HepG2 (cell line): ENCODE results near the gene KCNMA1. TPM values are rescaled to one million over a fixed set of nuclear protein-coding genes. Genes with fewer than 3 reads are reported as not detected.

ENCODE experiments used
- ATAC-seq: fragments of 200-7000 bp; cut with Tn5 transposase; 3 replicates; pipeline ENCODE4 v1.9.1; 2020; ENCODE audit warnings: mild to moderate bottlenecking, moderate library complexity
- BruUV-seq: library from RNA; stranded (reverse); fragments of 400-500 nt; replicated peaks from 2 replicates; lab custom pipeline; 2021; lab: Mats Ljungman, UMichigan
- CTCF ChIA-PET: fragments of 300-600 bp; formaldehyde crosslinking; extraction: SDS; loops from one replicate; lab custom pipeline; 2021; ENCODE audit warnings: low total read pairs, inconsistent platforms, low intra/inter-chr PET ratio; lab: Yijun Ruan, JAX
- POLR2A ChIA-PET: fragments of 350-600 bp; sonication (Branson Sonifier 250); formaldehyde crosslinking; loops from one replicate; lab custom pipeline; 2020; ENCODE audit warnings: antibody characterized with exemption, inconsistent platforms; lab: Yijun Ruan, JAX
- DNase-seq: peaks from one replicate; pipeline ENCODE4 v3.0.0-alpha.2; 2015; ENCODE audit warnings: low spot score
- FAIRE-seq: peaks from 3 replicates; lab custom pipeline; 2011; peaks lifted over from hg19 to GRCh38; lab: Jason Lieb, UNC
- H2AFZ ChIP-seq: one replicate; pipeline ENCODE4 v1.6.1; 2011; ENCODE audit warnings: low read length, inconsistent platforms
- H3K27ac ChIP-seq: fragments of 300-600 bp; 3 replicates; pipeline ENCODE4 v1.8.0; 2011; ENCODE audit warnings: mixed run types, mild to moderate bottlenecking, mixed read lengths, low read length, inconsistent platforms; ENCODE audit not compliant: insufficient read depth; ENCODE audit errors: extremely low read length
- H3K27me3 ChIP-seq, 2 experiments: fragments of 200-600 bp in 1 of 2; 2 replicates in 1 of 2; 3 replicates in 1 of 2; pipeline versions ENCODE4 v1.6.0 to v1.8.0; 2011; ENCODE audit warnings: low read length in 2 of 2, mild to moderate bottlenecking in 2 of 2, moderate library complexity in 2 of 2, inconsistent platforms in 1 of 2; ENCODE audit not compliant: insufficient read depth in 2 of 2, control insufficient read depth in 1 of 2
- H3K36me3 ChIP-seq, 2 experiments: fragments of 200-600 bp in 1 of 2; replicated peaks in 1 of 2; 2 replicates in 1 of 2; 3 replicates in 1 of 2; pipeline versions ENCODE4 v1.5.1 to v1.8.0; 2011; ENCODE audit warnings: low read length in 2 of 2, inconsistent platforms in 1 of 2; ENCODE audit not compliant: insufficient read depth in 2 of 2, control insufficient read depth in 1 of 2
- H3K4me1 ChIP-seq: 2 replicates; pipeline ENCODE4 v1.5.1; 2012; ENCODE audit warnings: low read length, inconsistent platforms; ENCODE audit not compliant: insufficient read depth
- H3K4me2 ChIP-seq: 2 replicates; pipeline ENCODE4 v1.6.0; 2011; ENCODE audit warnings: low read depth, low read length, inconsistent platforms
- H3K4me3 ChIP-seq, 3 experiments: fragments of 200-600 bp in 1 of 3; sonication (generic), shearing (Covaris generic) in 1 of 3; replicated peaks in 1 of 3; 2 replicates each; pipeline ENCODE4 v1.5.1; 2011 to 2016; ENCODE audit warnings: low read length in 3 of 3, inconsistent platforms in 2 of 3, low read depth in 2 of 3, mild to moderate bottlenecking in 2 of 3, control low read depth in 1 of 3, mixed read lengths in 1 of 3; ENCODE audit not compliant: insufficient read depth in 1 of 3
- H3K79me2 ChIP-seq: one replicate; pipeline ENCODE4 v1.6.1; 2011; ENCODE audit warnings: low read length, inconsistent platforms; ENCODE audit not compliant: insufficient read depth
- H3K9ac ChIP-seq: 2 replicates; pipeline ENCODE4 v1.6.0; 2011; ENCODE audit warnings: mild to moderate bottlenecking, low read depth, low read length, inconsistent platforms; ENCODE audit not compliant: insufficient read depth
- H3K9me3 ChIP-seq: 2 replicates; pipeline ENCODE4 v1.5.1; 2012; ENCODE audit warnings: mild to moderate bottlenecking, low read length
- H4K20me1 ChIP-seq: 2 replicates; pipeline ENCODE4 v1.6.0; 2011; ENCODE audit warnings: inconsistent platforms, mild to moderate bottlenecking, low read length, moderate library complexity; ENCODE audit not compliant: insufficient read depth
- HNF1A ChIP-seq, 2 experiments: sonication (generic) in 1 of 2; formaldehyde crosslinking in 1 of 2; IDR thresholded peaks; 2 replicates each; pipeline versions ENCODE4 v1.4.0 to v1.6.1; 2016 to 2020; ENCODE audit warnings: borderline replicate concordance in 1 of 2, low read depth in 1 of 2, mild to moderate bottlenecking in 1 of 2, missing genetic modification reagents in 1 of 2
- MXD3 ChIP-seq: IDR thresholded peaks from 2 replicates; pipeline ENCODE4 v1.6.1; 2016; ENCODE audit warnings: mild to moderate bottlenecking, missing biosample characterization, missing genetic modification reagents
- ZC3H13 ChIP-seq: sonication (generic); formaldehyde crosslinking; IDR thresholded peaks from 2 replicates; pipeline ENCODE4 v1.8.1; 2023; ENCODE audit warnings: mild to moderate bottlenecking, missing genetic modification reagents, moderate library complexity
- ZNF224 ChIP-seq: sonication (generic); formaldehyde crosslinking; IDR thresholded peaks from 2 replicates; pipeline ENCODE4 v1.5.0; 2020; ENCODE audit warnings: mild to moderate bottlenecking, missing genetic modification reagents
- ZNF674 ChIP-seq: sonication (generic); formaldehyde crosslinking; IDR thresholded peaks from 2 replicates; pipeline ENCODE4 v1.5.0; 2020; ENCODE audit warnings: low read depth, mild to moderate bottlenecking, missing genetic modification reagents
- WGBS: methylation state at CpG from one replicate; pipeline ENCODE4 v1.1.6; 2017; ENCODE audit warnings: low lambda C conversion rate; 5-methylcytosine and 5-hydroxymethylcytosine counted together
- in situ Hi-C: cut with HindIII; loops from 2 replicates; pipeline ENCODE4 v1.10.0; 2017; ENCODE audit warnings: low pct_unique_long_range_greater_than_20kb; ENCODE audit not compliant: extremely low pct_ligation_motif_present
- intact Hi-C: fragments of 100-400 bp; cut with micrococcal nuclease; formaldehyde crosslinking; loops from one replicate; pipeline ENCODE4 v1.10.0; 2022; ENCODE audit not compliant: unreplicated experiment
- polyA plus RNA-seq, 8 experiments: library from polyadenylated mRNA; depleted of rRNA in 3 of 8; stranded (reverse) in 7 of 8; unstranded in 1 of 8; fragments of >200 nt; fragmentation: Illumina TruSeq in 4 of 8; extraction: Trizol in 4 of 8; gene quantifications; 2 replicates each; pipeline versions ENCODE4 v1.2.1 to v1.2.3, GENCODE V29; 2011 to 2016; ENCODE audit warnings: low read depth in 4 of 8, missing spikeins in 1 of 8, mixed read lengths in 1 of 8; ENCODE audit not compliant: insufficient read depth in 1 of 8
- total RNA-seq, 5 experiments: library from RNA; depleted of rRNA; stranded (reverse); fragments of >200 nt; fragmentation: Illumina TruSeq; extraction: Trizol; gene quantifications; 2 replicates each; pipeline ENCODE4 v1.2.3, GENCODE V29; 2016; ENCODE audit warnings: low read depth in 1 of 5

The KCNMA1 gene
- total and polyA plus RNA-seq, 2 of the 13 experiments (the other 11 are each of a cell fraction or from before 2014, with no cell fraction given): 0.02 TPM; not detected in 1

GRCh38 chr10:77236700-77237099, 400.9 kb downstream of the KCNMA1 start:
- DNase-seq: no peak
- Histone ChIP-seq H3K9me3 (no peaks in the 10 kb centered on the region), H3K79me2 (no peaks in the 10 kb centered on the region), H4K20me1 (no peaks in the 10 kb centered on the region), H3K4me1 (no peaks in the 10 kb centered on the region), H3K36me3 (no peaks in the 10 kb centered on the region), H3K27ac (no peak overlapping the region), H2AFZ (no peak overlapping the region), H3K27me3 (no peaks in the 10 kb centered on the region), H3K4me3 (no peak overlapping the region), H3K9ac (no peak overlapping the region), H3K4me2 (no peak overlapping the region)
- ATAC-seq: no peak
- TF ChIP-seq ZC3H13 (CRISPR knock-in tag): no peak
- TF ChIP-seq HNF1A (IDR thresholded peaks at IDR 0.05; ENCODE audit: low read depth): no peak
- TF ChIP-seq HNF1A (CRISPR knock-in tag; IDR thresholded peaks at IDR 0.05; ENCODE audit: borderline replicate concordance): no peak
- no peak for TF ChIP-seq MXD3 (CRISPR knock-in tag)
- TF ChIP-seq ZNF224: no peak
- no peak for TF ChIP-seq ZNF674 (CRISPR knock-in tag)
- intact Hi-C loops: no loop called here
- FAIRE-seq: no peak
- no TSS peak for BruUV-seq
- POLR2A ChIA-PET: no interaction called here
- WGBS: 22% methylated on average over 2 of the region's 2 CpGs
- in situ Hi-C loops: no loop called here
- CTCF ChIA-PET: no interaction called here
